ENCODE data around the gene ARPC4.

DNA sequence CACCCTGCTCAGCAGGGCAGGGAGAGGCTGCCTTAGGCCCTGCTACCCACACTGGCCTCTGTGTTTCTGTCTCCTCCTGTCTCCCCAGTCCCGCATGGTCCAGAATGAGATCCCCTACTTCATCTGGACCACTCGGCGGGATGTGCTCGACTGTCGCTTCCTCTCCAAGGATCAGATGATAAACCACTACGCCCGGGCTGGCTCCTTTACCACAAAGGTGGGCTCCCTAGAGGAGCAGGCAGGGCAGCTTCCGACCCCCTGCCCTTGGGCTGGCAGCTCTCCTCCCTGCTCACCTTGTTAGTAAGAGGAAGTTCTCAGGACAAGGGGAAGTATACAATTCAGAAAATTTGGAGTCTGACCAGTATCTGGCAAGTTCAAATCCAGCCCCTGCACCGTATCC lies 23.1 kb downstream of the ARPC4 start:
- TF ChIP-seq, protein P1, sequence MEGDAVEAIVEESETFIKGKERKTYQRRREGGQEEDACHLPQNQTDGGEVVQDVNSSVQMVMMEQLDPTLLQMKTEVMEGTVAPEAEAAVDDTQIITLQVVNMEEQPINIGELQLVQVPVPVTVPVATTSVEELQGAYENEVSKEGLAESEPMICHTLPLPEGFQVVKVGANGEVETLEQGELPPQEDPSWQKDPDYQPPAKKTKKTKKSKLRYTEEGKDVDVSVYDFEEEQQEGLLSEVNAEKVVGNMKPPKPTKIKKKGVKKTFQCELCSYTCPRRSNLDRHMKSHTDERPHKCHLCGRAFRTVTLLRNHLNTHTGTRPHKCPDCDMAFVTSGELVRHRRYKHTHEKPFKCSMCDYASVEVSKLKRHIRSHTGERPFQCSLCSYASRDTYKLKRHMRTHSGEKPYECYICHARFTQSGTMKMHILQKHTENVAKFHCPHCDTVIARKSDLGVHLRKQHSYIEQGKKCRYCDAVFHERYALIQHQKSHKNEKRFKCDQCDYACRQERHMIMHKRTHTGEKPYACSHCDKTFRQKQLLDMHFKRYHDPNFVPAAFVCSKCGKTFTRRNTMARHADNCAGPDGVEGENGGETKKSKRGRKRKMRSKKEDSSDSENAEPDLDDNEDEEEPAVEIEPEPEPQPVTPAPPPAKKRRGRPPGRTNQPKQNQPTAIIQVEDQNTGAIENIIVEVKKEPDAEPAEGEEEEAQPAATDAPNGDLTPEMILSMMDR (IDR thresholded peaks at IDR 0.05): no peak
- no peak for TF ChIP-seq POLR2A (IDR thresholded peaks at IDR 0.05)
